ENCODE measurements around the gene LRMDA. TPM values are rescaled to one million over a fixed set of nuclear protein-coding genes. Genes with fewer than 3 reads are reported as not detected.

LRMDA gene
- total RNA-seq, 1 donor from 2014 or later: 5.2 TPM

GRCh38 chr10:75948583-75948982, 517.2 kb downstream of the LRMDA start:
- Histone ChIP-seq H3K4me1 (peaks cover 9% of the 10 kb centered on the region), H3K4me2 (no peak overlapping the region), H3K27ac (no peak overlapping the region), H3F3A (ENCODE audit: low read depth) (no peaks in the 10 kb centered on the region), H3K79me2 (ENCODE audit: low read depth) (no peaks in the 10 kb centered on the region), H4K20me1 (ENCODE audit: low read depth) (no peaks in the 10 kb centered on the region), H3K9me3 (ENCODE audit: low read depth) (peaks cover 8% of the 10 kb centered on the region), H2AFZ (replicated peaks) (no peak overlapping the region), H3K9ac (no peak overlapping the region), H3K36me3 (no peaks in the 10 kb centered on the region), H3K27me3 (no peaks in the 10 kb centered on the region), H3K4me3 (no peak overlapping the region)
- TF ChIP-seq, protein P1, sequence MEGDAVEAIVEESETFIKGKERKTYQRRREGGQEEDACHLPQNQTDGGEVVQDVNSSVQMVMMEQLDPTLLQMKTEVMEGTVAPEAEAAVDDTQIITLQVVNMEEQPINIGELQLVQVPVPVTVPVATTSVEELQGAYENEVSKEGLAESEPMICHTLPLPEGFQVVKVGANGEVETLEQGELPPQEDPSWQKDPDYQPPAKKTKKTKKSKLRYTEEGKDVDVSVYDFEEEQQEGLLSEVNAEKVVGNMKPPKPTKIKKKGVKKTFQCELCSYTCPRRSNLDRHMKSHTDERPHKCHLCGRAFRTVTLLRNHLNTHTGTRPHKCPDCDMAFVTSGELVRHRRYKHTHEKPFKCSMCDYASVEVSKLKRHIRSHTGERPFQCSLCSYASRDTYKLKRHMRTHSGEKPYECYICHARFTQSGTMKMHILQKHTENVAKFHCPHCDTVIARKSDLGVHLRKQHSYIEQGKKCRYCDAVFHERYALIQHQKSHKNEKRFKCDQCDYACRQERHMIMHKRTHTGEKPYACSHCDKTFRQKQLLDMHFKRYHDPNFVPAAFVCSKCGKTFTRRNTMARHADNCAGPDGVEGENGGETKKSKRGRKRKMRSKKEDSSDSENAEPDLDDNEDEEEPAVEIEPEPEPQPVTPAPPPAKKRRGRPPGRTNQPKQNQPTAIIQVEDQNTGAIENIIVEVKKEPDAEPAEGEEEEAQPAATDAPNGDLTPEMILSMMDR (IDR thresholded peaks at IDR 0.05): no peak
- TF ChIP-seq EZH2 (IDR thresholded peaks at IDR 0.05) (no peak), EZH2phosphoT487 (IDR thresholded peaks at IDR 0.05) (no peak)
- no peak for DNase-seq (ENCODE audit: low spot score)
- H3K9me3 Mint-ChIP-seq: peaks cover 22% of the 10 kb centered on the region
- H3K4me3 Mint-ChIP-seq: no peak overlapping the region
- peaks cover 3% of the 10 kb centered on the region for H3K27me3 Mint-ChIP-seq (ENCODE audit: insufficient read depth, low read depth)
- H3K4me1 Mint-ChIP-seq: peaks cover 9% of the 10 kb centered on the region
- H3K36me3 Mint-ChIP-seq: no peaks in the 10 kb centered on the region
- H3K27ac Mint-ChIP-seq: no peak overlapping the region

GRCh38 chr10:75950307-75950706, 518.9 kb downstream of the LRMDA start:
- H3K4me1 ChIP-seq: peaks cover 3% of the 10 kb centered on the region
- H3K9ac ChIP-seq: no peak overlapping the region
- H3F3A ChIP-seq (ENCODE audit: low read depth): no peaks in the 10 kb centered on the region
- H3K9me3 ChIP-seq (ENCODE audit: low read depth): no peaks in the 10 kb centered on the region
- H3K79me2 ChIP-seq (ENCODE audit: low read depth): no peaks in the 10 kb centered on the region
- no peak overlapping the region for H3K4me3 ChIP-seq
- no peak overlapping the region for H3K27ac ChIP-seq
- TF ChIP-seq EZH2phosphoT487 (IDR thresholded peaks at IDR 0.05): no peak
- no peak for TF ChIP-seq EZH2 (IDR thresholded peaks at IDR 0.05)
- TF ChIP-seq, protein P1 (IDR thresholded peaks at IDR 0.05): no peak
- Mint-ChIP-seq H3K36me3 (no peaks in the 10 kb centered on the region), H3K9me3 (peaks cover 7% of the 10 kb centered on the region), H3K4me3 (no peak overlapping the region), H3K27me3 (ENCODE audit: insufficient read depth, low read depth) (peaks cover 3% of the 10 kb centered on the region), H3K27ac (no peak overlapping the region), H3K4me1 (peaks cover 9% of the 10 kb centered on the region)
- no peaks in the 10 kb centered on the region for H3K27me3 ChIP-seq
- no peak overlapping the region for H3K4me2 ChIP-seq
- no peak overlapping the region for H2AFZ ChIP-seq (replicated peaks)
- no peak for DNase-seq (ENCODE audit: low spot score)
- no peaks in the 10 kb centered on the region for H3K36me3 ChIP-seq
- no peaks in the 10 kb centered on the region for H4K20me1 ChIP-seq (ENCODE audit: low read depth)

GRCh38 chr10:75950997-75951589, 519.7 kb downstream of the LRMDA start:
- no peak overlapping the region for H3K4me2 ChIP-seq

More at GRCh38 chr10:75950997-75951589, 519.7 kb downstream of the LRMDA start:
- H3K9me3 ChIP-seq (ENCODE audit: low read depth): no peaks in the 10 kb centered on the region
- no peaks in the 10 kb centered on the region for H4K20me1 ChIP-seq (ENCODE audit: low read depth)
- Mint-ChIP-seq H3K4me1 (peaks cover 9% of the 10 kb centered on the region), H3K9me3 (peaks cover 4% of the 10 kb centered on the region), H3K36me3 (no peaks in the 10 kb centered on the region), H3K27ac (no peak overlapping the region), H3K27me3 (ENCODE audit: insufficient read depth, low read depth) (peaks cover 3% of the 10 kb centered on the region), H3K4me3 (no peak overlapping the region)
- no peaks in the 10 kb centered on the region for H3F3A ChIP-seq (ENCODE audit: low read depth)
- no peak overlapping the region for H3K4me3 ChIP-seq
- no peaks in the 10 kb centered on the region for H3K27me3 ChIP-seq
- no peak for DNase-seq (ENCODE audit: low spot score)
- H3K27ac ChIP-seq: no peak overlapping the region
- no peaks in the 10 kb centered on the region for H3K4me1 ChIP-seq
- no peaks in the 10 kb centered on the region for H3K79me2 ChIP-seq (ENCODE audit: low read depth)
- TF ChIP-seq EZH2phosphoT487 (IDR thresholded peaks at IDR 0.05): no peak
- TF ChIP-seq, protein P1 (IDR thresholded peaks at IDR 0.05): no peak
- TF ChIP-seq EZH2 (IDR thresholded peaks at IDR 0.05): no peak
- no peak overlapping the region for H2AFZ ChIP-seq (replicated peaks)
- no peaks in the 10 kb centered on the region for H3K36me3 ChIP-seq
- no peak overlapping the region for H3K9ac ChIP-seq

Data from neural progenitor cell (in vitro differentiated cells).